SW 1271 (cell line): Measurements from ENCODE around the gene KRT78.

Experiments used
- DNase-seq, 2 experiments: peaks; one replicate each; lab custom pipeline; 2025; lab: John Stamatoyannopoulos, UW

Gene KRT78

DNA sequence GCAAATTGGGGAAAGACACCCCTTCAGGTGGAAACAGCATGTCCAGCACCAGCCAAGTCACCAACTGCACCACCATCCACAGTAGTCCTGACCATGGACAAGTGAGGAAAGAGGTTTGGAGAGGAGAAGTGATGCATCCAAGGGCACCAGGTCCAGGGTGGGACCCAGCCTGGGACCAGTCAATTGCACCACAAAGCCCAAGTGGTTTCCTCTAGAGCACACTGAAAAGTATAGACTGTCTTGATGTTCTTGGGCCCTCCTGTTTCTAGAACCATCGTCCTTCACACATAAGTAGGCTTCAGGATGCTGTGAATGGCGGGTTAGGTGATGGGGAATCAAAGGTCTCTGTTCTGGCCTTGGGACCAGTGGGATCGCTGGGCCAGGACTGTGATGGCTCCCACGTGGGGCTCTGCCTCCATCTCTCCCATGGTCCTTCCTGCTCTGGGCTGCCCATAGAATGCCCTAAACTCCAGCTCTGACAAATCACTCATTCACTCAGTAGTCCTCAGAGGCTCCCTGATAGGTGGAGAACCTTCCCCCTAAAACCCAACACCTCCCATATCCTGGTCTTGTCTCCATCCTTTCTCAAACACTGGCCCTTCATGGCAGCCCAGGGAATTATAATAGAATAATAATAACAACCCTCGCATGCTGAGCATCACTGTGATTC lies 23.9 kb downstream of the KRT78 start:
- DNase-seq, result no peak

DNA sequence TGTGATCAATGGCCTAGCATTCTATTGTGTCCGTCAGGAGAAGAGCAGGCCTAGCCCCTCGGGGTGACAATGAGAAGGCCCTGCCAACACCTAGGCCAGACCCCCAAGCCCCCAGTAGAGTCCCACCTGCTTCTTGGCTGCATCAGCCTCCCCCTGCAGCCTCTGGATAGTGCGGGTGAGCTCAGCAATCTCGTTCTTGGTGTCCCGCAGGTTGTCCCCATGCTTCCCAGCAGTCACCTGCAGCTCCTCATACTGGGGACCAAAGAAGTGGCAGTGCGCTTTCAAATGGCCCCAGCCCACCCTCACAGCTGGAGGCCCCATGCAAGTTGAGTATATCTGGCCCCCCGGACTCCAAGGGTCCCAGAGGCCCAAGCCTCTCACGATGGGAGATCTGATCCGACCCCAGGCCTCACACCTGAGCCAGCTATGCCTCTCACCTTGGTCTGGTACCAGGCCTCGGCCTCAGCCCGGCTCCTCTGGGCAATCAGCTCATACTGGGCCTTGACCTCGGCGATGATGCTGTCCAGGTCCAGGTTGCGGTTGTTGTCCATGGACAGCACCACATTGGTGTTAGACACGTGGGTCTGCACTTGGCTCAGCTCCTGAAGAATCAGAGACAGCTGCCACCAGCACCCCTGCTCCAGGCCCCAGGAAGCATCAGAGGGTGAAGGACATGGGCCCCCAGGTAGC lies 24.9 kb downstream of the KRT78 start:
- DNase-seq, result no peak

DNA sequence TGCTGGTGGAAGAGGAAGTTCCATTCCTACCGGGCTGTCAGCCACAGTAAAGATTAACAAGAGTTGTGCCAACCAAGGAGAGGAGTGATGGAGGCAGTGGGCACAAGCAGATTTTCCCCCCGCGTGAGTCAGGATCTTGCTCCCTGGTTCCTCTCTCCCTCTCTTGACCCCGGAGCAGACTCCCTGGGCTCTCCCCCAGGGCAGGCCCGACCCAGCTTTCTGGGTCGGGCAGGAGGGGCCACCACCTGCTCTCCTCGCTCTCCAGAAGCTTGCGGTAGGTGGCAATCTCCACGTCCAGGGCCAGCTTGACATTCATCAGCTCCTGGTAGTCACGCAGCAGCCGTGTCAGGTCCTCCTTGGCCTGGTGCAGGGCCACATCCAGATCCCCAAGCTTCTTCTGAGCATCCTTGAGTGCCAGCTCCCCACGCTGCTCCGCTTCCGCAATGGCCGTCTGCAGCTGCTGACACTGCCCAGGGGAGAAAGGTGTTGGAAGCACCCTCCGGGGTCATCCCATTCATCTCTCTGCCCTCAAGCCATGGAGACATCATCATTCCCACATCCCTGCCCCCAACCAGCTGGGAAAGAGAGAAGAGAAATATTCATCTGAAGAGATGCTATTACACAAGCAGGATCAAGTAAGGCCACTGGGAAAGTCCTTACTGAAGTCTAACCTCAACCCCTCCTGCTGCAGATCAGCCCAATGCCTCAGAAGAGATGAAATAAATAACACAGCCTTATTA lies 25.9 kb downstream of the KRT78 start:
- DNase-seq, result no peak

DNA sequence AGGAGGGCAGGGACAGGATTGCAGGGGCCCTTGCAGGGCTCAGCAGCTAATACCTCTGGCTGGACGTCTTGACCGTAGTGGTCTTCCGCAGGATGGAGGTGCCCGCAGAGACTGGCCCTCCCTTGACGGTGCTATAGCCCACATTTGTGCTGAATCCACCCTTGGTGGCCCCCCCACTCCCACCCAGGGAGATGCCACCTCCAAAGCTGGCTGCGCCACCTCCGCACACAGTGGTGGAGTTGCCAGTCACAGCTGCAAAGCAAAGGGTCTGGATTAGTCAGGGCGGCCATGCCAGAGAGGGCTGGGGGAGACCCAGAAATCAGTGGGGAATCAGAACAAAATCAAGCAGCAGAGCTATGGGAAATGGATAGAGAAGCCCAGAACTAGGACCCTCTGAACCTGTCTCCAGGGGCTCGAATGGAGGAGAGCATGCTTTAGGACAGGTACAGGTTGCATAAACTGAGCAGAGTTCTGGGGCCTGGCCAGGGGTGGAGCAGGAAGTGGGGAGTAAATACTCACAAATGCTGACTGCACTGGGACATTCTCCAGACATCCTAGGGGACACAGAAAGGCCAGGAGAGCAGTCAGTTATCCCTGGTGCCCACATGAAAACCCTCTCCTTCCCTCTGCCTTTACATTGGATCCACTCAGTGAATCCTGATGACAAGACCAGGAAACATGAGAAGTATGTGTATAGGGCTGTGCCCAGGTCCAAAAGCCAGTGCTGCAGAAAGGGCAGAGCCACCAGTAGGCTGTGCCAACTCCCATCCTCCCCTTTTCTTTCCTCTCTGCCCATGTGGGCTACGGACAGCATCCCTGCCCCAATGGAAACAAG lies 26.8 kb downstream of the KRT78 start:
- peak in 1 of 2 experiments; percentile 43 for DNase-seq

DNA sequence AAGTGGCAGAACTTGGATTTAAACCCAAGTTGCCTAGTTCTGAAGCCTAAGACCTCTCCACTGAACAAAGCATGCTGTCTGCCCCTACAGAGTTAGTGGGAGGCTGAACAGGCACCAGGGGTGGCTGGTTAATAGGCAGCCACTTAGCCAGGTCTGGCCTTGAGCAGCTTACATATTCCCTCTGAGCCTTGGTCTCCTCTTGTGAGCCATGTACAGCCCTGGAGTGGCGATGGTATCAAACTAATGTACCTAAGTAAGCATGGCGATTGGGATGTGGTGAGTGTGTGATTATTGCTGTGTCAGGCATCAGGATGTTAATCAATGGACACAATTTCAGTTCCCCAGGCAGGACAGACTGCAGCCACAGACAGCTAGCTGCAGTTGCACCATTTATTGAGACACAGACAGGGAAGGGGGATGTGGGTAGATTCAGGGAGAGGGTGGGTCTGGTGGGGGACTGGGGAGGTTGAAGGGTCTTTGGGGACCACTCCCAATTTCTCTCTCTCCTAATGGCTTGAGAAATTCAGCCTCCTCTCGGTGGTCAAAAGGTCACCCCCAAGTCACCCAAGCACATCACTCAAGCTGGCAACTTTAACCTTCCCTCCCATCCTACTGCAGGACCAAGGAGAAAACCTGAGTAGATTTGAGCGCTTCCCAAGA lies 27.6 kb downstream of the KRT78 start:
- DNase-seq, result no peak

DNA sequence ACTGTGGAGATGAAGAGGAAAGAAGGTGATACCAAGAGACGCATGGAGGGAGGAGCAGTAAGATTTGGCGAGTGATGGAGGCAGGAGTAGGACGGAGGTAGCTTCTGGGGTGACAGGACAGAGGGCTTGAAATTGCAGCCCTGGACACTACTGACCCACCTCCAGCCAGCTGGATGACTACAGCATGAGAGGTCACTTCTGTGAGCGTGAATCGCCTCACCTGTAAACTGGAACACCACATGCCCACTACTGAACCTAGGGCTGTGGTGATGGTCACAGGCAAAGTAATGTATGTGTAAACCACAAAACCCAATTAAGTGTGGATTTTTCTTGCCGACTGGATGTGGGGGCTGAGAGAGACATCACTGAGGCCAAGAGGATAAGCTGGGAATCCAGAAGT lies 28.3 kb downstream of the KRT78 start:
- no peak for DNase-seq

DNA sequence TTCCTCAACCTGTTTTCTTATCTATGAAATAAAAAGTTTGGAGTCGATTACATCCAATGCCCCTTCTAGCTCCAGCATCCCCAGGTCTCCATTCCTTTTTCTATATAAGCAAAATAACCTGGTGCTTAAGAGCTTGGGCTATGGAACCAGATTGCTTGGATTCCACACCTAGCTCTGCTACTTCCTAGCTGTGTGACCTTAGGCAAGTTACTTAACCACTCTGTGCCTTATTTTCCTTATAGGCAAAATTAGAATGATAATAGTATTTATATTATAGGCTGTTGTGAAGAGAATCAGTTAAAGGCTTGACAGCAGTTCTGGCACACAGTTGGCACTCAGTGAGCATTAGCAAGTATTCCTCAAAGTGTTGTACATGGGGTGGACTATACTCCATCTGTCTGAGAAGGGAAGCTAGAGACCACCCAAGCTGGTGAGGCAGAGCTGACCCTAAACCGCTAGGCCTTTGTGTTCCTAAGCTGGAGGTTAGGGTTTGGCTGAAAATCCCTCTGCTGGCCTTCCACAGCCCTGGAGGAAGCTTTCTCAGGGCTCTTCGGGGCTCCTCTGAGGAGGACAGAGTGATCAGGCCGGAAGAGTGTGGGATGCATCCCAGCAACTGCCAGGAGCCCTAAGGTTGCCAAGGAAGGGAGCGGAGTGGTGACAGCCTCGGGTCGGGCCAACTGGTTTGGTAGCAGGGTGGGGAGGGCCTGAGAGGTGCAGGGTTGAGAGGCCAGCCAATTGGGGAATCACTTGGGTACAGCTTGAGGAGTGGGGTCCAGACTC lies 28.9 kb downstream of the KRT78 start:
- no peak for DNase-seq

DNA sequence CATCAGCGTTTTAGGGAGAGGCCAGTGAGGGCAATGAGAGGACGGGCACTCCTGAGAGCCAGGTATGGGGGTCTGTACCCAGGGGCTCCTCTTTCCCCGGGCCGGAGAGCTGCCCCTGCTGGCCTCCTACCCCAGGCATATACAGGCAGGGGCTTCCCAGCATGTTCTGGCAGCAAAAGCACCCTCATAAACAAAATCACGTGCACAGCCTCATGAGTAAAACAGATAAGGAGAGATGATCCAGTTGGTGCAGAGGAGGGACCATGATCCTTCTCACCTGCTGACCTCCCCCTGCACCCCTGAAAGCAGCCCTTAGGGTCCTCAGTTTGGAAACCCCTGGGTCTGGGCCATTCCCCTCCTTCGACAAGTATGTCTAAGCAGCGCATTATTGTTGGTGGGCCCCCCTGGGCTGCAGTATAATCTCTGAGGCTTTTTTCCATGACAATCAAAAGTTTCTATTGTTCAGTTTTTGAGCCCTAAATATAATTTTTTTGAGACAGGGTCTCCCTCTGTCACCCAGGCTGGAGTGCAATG lies 29.8 kb downstream of the KRT78 start:
- no peak for DNase-seq

DNA sequence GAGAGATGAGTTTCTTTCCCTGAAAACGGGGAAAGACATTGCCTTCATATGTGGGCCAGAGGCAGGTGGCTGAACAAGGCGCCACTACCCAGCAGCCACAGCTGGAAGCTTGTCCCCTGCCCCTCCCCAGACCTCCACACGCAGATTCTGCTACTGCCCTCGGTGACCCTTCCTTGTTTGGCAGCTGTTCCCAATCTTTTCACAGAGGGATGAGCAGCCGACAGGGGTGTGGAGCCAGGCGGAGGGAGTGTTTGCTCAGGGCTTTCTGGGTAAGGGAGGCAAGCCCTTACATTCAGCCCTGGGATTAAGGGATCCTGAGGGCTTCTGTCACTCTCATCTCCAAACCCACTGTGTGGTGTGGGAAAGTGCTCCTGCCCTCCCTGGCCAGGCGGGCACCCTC lies 30.4 kb downstream of the KRT78 start:
- DNase-seq, result no peak

DNA sequence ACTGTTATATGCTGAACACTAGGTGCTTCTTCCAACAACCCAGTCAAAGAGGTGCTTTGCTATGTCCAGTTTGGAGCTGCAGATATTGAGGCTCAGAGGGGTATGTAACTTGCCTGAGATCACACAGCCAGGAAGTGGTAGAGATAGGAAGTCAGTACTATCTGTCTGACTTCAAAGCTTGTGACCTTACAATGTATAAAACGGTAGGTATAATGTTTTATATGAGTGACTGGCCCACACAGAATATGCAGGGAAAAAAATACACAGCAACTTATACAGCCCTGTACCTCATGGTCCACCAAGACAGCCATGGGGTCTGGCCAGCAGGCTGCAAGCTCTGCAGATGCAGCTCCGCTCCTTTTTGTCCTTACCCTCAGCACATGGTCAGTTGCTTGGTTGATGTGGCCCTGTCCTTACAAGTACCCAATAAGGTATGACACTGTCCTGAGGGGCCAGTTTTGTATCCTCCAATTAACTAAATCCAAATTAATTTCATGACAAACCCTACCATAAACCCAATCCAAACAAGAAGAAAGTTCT lies 31.0 kb downstream of the KRT78 start:
- no peak for DNase-seq

DNA sequence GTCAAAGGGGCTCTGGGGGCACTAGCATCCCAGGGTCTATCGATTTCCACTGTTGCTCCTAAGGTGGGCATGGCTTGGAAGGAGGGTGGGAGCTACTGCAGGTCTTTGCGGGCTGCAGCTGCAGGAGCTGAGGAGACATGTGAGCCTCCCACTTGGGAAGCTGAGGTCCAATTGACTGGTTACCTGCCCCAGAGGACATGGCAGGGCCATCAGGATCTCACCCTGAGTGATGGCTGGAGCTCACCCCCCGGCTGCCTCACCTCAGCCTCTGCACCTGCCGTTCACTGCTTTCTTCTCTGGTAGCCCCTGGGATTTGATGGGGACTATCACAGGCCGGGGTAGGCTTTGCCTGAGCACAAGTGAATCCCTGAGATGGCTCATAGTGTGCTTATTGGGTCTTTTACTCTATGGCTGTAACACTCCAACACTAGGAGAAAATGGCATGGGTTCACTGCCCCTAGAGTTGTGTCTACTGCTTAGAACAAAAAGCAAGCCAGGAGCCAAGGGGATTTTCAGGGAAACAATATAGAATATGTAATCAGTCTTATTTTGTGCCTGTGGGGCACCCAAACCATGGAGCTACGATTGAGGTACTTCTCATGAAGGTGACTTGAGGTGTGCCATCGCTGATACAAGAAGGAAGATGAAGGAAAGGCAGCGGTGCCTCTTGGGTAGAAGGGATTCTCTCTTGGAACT lies 31.6 kb downstream of the KRT78 start:
- DNase-seq, result no peak

DNA sequence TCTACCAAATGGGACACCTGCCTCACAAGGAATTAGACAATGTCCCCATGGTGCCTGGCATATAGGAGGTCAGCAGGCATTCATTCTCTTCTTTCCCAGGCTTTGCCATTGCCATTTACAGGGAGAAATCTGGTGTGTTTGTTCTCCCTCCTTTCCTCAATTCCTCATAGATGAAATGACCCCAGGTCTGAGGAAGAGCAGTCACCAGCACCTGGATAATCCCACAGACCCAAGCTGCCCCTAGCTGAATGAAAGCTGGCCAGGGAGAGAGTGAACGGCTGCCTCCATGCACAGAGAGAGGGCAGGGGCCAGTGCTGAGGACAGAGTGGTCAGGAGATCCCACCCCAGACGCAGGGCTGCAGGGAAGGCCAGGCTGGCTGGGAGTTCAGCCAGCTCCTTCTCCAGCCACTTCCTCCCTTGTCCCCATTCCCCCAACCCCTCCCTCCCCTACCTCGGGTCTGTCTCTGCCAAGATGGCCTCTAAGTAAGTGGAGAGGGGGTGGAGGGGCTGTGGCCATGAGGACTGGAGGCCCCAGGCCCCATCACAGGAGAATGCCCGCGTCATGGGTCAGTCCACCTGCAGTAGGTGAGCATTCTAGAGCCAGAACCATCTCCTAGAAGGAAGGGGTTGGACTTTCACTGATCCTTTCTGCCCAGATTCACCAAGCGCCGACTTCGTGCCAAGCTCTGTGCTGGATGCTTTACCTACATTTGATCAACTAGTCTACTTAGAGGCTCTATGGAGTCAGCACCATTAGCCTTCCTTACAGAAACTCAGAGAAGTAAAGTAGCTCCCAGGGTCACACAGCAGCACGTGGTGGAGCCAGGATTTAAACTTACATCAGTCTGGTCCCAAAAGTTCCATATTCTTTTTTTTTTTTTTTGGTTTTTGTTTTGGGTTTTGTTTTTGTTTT lies 32.9 kb downstream of the KRT78 start:
- DNase-seq, result no peak

DNA sequence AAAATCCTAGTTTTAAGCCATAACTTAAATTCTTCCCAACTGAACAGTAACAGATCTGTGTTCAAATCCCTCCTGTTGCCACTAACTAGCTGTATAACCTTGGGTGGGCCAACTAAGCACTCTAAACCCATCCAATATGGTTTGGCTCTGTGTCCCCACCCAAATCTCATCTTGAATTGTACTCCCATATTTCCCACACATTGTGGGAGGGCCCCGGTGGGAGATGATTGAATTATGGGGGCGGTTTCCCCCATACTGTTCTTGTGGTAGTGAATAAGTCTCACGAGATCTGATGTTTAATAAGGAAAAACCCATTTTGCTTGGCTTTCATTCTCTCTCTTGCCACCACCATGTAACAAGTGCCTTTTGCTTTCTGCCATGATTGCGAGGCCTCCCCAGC lies 33.6 kb downstream of the KRT78 start:
- no peak for DNase-seq

DNA sequence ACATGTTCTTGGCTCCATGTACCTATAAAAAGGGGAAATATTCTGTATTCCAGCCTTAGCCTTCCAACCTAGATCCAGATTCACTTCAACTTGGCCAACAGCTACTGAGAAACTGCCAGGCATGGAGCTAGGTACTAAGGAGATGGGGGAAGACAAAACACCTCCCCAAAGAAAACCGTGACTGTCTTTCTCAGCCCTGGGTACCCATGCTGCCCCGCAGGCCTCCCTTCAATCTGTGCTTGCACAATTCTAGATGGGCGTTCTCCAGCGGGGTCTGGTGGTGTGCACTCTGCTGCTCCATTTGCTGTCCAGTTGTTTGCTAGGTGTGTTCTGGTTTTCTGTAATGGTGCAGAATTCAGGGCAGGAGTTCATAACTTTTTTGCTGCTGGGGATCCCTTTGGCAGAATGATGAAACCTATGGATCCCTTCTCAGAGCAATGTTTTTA lies 34.1 kb downstream of the KRT78 start:
- no peak for DNase-seq

DNA sequence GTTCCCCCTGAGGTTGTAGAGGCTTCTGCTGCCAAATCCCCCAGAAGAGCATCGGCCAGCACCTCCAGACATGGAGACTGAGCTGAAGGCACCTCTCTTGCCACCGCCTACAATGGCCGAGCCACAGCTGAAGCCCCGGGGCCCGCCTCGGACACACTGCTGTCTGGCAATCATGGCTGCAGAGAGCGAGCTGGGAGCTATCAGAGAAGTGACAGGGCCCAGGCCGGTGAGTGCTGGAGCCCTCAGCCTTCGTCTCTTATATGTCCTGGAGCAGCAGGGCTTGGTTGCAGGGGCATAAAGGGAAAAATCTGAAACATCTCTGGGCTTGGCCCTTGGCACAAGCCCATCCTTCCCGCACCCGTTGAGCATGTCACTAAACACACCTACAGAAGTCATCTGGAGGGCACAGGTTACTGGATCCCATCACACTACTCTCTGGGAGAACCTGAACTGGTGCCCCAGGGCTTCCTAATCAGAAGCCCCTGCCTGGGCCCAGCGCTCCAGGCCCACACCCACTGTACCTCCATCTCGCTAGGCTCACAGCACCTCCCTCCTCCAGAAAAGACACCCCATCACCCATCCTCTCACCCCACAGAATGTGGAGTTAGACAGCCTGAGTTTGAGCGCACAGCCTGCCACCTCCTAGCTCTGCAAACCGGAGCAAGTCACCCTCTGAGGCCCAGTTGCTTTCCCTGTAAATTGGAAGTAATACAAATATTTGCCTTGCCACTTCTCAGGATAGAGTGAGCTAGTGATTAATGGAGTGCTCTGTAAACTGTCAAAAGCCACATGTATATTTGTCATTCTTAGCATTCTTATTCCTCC lies 34.7 kb downstream of the KRT78 start, which contains the start of gene KRT4:
Gene KRT4, minus strand, starts transcription at position 232 of the 825 bp plus-strand sequence. Its CDS starts 58 bp downstream, at position 174.
- DNase-seq, result no peak

DNA sequence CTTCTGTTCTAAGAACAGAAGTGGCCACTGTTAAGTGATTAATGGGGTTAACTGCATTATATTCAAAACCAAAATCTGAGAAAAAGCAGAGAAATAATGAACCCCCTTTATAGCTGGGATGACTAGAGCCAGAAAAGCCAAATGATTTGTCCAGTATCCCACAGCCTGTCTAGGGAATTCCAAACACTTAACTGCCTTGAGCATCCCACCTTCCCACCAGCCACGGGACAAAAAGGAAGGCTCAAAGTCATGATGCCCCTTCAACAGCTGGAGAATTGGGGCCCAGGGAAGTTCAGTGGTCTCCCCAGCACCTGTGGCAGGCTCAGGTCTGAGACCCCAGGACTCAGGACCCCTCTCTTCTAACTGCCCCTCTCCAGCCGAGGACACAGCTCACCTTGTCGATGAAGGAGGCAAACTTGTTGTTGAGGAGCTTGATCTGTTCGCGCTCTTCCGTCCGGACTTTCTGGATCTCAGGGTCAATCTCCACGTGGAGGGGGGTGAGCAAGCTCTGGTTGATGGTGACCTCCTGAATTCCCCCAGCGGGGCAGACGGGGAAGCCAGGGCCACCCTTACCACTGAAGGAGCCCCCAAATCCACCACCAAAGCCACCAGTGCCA lies 35.5 kb downstream of the KRT78 start:
- no peak for DNase-seq

DNA sequence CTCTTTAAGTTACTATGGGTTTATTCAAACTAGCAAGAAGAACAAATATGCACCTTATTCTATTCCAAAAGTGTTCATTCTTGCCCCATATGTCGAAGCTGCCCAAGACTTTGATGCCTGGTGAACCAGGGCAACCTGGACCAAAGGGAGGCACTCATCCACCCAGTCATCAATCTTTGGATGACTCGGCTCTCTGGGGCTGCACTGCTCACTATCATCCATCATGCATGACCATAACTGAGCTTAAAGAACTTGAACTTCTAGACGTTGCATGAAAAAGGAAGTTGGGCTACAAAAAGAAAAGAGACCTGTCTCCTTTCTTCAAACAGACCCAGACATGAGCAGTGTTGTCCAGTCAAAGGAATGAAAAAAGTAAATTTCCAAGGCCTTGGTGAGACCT lies 36.0 kb downstream of the KRT78 start:
- no peak for DNase-seq
